SHP77 (cell line): Measurements from ENCODE around the gene LRRC4C.
A peak's percentile ranks its signal among the peaks of the same experiment; 100 is the strongest.
"Not testable (repeated sequence)": the region's sequence is repeated elsewhere in the genome, so short reads cannot be mapped to it uniquely, and the experiment has no call there.

ENCODE experiments used
- DNase-seq, 2 experiments: peaks; one replicate each; lab custom pipeline; 2025; lab: John Stamatoyannopoulos, UW

The LRRC4C gene

DNA sequence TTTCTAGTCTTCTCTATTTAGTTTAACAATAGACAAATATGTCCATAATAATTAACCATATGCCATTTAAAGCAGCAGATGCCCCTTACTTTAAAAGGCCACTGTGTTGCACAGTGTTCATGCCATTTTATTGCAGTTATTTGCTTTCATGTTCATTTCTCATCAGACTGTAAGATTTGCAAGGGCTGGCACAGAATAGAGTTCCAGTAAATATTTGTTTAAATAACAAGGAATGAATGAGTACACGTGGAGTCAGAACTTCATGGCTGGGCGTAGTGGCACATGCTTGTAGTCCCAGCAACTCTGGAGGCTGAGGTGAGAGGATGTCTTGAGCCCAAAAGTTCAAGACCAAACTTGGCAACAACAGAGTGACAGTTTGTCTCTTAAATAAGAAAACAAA lies 1228.6 kb downstream of the LRRC4C start:
- DNase-seq: no peak

DNA sequence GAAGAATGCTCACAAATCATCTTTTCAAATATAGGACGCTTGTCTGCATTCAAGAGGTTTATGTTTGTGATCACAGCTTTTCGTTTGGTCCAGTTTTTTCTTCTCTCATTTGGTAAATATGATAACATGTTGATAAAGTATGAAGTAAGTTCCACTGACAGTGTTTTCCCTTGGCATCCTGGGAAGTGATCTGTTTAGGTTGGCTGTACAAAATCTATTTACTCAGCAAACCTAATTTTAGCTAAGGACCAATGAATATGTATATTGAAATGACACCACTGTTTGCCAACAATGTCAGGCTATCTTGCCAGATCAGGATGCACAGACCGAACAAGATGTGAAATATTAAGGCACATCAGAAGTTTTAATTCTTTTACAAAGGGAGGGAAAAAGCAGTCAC lies 1230.8 kb downstream of the LRRC4C start:
- DNase-seq: no peak

DNA sequence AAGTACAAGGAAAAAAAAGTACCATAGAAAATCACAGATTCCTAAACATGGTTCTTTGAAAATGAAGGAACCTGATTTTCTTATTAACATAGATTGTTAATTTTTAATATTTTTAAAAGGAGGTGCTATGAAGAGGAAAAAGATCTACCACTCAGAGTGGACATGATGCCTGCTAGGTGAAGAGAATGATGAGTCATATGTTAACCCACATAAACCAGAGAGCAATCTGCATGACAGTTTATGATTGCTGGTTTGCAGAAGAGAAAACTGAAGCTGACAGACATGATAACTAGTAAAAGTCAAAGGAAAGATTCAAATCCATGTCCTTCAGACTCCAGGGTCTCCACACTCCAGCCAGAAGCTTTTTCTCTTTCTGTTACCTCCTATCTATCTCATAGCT lies 1231.7 kb downstream of the LRRC4C start:
- DNase-seq: no peak

DNA sequence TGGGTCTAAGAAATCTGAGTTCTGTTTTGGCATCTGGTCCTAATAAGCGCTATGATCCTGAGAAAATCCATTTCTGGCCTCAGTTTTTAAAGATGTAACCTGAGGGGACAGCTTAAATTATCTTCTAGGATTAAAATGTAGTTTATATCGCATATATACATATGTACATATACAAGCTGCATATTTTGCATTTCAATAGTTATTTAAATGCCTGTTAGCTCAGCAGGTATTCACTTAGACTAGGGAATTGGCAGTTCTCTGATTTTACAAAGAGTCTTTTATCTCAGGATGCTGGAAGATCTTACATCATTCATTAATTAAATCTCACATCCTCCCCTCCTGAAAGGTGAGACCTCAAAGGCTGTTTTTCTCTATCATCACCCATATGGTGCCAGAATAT lies 1232.8 kb downstream of the LRRC4C start:
- no peak for DNase-seq

DNA sequence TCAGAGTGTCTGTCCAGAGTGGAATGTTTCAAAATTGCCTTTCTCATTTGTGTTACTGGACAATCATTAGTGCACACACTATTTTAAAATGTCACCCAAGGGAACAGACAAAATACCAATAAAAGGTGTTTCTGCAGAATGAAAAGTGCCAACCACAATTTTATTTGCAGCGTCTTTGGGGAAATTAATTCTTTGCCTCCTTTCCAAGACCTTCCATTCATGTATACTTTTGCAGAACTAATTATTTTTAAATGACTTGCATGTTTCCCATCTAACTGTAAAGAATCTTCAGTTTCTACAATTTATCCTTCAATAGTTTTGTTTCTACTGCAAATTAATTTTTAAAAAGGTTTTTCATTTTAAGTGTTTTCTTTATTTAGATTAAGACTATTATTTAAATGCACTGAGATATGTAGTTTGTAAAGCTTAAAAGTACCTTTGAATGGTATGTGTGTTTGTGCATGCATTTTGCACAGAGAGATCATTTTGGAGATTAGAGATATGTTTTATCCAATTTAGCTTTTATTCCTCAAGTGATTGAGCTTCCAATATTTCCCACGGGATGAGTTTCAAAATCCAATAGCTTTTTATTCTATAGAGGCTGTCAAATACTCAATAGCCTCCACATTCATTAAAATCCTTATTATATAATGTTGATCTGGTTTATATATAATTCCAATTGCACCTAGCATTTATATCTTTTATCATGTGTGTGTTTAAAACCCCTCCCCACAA lies 1235.7 kb downstream of the LRRC4C start:
- DNase-seq: no peak

DNA sequence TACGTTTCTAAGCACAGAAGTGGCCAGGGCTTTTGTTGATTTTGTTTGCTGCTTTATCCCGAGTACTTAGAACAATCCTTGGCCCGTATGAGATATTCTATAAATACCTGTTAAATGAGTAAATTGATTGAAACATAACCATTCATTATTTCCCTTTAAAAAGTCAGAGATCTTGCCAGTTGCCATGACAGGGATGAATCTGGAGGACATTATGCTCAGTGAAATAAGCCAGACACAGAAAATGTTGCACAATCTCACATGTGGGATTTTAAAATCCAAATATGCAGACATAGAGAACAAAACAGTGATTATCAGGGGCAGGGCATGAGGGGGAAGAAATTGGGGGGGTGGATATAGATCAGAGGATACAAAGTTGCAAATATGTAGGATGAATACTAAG lies 1240.1 kb downstream of the LRRC4C start:
- DNase-seq: no peak

DNA sequence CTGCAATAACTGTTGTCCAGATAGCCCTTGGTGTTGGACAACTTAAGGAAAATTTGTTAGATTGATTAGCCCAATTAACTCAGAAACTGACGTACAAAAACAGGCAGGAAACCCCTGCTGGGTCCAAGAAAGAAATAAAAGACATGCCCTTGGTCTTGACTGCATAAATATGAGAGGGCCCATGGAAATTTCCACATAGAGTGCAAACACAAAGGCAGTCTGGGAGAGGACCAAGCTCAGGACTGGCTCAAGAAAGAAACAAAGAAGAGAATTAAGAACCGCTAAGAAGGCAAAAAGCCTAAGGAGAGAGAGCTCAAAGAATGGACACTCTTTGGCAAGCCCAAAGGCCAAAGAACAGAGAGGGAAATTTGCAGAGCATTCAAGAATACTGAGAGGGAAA lies 1243.9 kb downstream of the LRRC4C start:
- DNase-seq: no peak

DNA sequence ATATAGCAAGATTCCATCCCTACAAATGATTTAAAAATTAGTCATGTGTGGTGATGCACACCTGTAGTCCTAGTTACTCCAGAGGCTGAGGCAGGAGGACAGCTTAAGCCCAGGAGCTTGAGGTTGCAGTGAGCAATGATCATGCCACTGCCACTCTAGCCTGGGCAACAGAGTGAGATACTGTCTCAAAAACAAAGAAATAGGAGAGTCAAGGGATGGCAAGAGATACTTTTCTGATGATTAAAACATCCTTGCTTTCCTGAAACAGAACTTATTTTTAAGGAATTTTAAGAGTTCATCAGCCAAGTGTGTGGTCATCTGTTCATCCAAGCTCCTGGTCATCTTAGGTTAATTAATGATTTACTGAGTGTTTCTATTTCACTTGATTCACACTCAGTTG lies 1252.0 kb downstream of the LRRC4C start:
- no peak for DNase-seq

DNA sequence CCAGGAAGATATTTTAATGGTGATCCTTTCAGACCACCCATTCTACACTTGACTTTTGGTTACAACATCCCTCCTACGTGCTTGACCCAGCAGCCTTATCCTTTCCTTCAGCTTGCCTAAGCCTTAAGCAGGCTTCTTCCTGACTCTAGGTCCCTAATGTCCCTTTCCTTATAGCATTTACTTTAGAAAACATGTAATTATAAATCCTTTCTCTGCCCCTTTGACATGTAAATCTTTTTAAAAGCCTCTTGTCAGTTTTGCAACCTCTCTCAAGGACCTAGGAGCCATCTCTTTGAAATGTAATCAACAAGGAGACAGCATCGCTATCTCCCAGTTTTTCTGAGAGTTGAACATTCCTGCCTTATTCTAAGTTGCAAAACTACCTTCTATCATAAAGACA lies 1255.2 kb downstream of the LRRC4C start:
- DNase-seq: no peak

DNA sequence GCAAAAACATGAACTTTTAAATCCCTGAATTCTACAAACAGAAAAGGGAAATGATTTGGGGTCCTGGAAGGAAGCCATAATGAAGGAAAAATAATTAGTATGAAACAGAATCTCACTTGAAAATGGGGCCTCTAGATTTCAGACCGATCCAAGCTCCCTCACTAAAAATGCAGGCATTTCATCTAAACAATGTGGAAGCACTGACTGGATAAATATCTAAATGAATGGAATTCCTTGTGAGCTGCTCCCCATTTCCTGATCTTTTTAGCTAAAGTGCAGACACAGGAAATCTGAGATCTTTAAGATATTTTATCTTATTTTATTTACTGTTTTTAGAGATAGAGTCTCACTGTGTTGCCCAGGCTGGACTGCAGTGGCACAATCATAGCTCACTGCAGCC lies 1255.8 kb downstream of the LRRC4C start:
- no peak for DNase-seq

DNA sequence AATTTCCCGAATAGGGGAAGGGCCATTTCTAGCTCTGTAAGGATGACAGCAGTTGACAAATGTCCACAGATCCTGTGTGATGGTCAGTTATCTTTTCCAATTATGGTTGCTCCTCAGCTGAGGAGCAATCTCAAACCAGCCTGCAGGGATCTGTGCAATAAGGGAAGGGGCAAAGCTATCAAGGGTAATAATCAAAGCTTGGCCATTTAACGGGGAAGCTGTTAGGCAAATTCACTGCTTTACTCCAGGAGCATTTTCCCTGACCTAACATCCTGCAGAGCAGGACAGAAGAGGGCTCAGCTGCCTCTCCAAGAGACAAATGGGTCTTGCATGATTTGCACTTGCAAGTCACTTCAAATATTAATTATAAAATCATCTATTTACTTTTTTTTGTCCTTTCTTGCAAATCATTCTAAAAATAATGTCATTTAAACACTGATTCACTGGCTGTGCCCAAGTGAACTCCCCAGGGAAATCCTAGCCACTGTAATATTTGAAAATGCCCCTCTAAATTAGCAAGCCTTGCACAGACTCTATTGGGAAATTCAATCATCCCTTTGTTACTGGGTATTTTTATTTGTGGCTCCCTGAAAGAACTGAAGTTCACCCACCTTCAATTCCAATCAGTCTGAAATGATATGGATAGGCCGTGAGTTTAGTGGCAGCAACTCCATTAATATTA lies 1256.7 kb downstream of the LRRC4C start:
- DNase-seq: no peak

DNA sequence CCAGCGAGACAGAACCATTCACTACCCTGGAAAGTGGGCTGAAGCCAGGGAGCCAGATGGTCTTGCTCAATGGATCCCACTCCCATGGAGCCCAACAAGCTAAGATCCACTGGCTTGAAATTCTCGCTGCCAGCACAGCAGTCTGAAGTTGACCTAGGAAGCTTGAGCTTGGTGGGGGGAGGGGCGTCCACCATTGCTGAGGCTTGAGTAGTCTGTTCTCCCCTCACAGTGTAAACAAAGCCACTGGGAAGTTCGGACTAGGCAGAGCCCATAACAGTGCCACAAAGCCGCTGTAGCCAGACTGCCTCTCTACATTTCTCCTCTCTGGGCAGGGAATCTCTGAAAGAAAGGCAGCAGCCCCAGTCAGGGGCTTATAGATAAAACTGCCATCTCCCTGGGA lies 1266.9 kb downstream of the LRRC4C start:
- not testable (repeated sequence) for DNase-seq

DNA sequence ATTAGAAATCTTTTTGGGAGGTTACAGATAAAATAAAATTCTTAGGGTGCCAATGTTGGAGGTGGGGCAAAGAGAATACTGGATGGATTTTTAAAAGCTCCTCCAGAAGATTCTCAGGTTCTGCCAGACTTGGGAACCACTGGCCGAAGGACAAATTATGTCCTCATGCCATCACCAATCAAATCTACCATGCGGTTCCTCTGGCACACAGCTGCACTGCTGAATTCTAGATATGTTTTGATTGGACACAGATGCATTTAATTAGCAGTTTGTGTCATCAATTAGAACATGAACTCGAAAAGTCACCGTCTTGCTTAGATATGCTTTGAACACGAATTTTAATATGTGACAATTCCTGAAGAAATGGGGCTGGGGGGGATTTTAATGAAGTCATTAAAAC lies 1269.2 kb downstream of the LRRC4C start:
- no peak for DNase-seq

DNA sequence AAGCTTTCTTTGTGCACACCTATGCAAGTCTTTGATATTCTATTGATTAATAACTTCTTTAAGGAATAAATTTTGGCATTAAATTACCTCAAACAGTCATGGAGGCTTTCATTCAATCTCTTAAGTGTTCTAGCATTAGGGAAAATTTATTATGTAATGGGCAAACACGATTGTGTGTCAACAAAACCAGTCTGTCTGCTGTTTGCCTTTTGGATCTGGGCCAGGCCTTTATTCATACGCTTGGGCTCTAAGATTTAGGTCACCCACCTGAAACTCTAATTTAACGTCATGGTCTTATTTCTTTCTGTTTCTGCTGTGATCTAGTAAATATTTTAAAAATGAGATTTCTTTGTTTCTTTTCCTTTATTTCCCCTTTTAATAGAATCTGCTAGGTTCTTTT lies 1270.6 kb downstream of the LRRC4C start:
- DNase-seq: peak; percentile 75 to 80

DNA sequence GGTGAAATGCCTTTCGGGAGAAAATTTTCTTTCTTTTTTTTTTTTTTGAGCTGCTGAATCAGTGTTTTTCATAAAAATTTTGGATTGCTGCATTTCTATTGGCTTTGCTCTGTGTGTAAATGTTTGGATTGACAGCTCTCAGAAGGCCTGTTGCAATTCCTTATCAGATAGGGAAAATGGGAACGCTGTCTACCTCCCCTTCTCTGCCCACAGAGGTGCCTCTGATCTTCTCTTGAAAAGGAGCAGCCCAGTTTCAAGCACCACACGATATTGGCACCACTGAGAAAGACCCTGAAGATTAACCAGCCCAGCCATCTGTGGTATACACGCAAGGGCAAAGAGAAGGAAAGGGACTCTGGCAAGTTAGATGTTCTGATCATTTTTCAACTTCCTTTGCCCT lies 1272.2 kb downstream of the LRRC4C start:
- DNase-seq: no peak

DNA sequence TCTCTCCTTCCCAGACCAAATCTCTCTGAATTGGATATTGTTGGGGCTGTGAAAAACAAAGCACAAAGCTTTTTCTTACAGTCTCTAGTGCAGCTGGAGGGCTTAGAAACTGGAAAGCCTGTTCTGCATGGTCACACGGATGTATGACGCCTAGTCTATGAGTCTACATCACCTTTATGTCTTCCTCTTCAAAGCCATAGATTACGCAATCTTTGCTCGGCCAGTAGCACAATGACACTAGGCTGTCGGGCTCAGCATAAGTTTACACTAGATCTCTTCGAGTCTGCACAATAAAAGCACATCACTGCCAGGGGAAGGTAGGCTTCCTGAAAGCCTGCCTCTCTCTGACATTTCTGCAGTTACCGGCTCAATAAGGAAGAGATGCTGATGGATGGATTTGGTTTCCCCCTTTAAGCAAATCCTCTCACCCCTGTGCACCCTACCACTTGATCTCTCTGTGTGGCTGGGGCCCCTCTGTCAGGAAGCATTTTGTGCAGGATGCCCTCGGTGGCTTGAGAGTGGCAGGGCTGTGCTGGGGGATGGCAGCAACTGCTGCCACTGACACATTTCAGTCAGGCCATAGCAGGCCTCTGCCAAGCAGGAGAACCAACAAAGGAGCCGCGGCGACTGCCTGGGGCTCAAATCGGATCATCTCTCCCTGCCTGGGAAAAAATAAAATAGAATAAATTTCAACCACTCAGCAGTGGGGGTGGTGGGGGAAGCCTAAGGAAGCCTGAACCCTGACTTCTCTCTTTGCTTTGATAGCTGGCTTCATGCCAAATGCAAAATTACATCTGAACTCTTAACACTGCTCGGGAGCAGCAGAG lies 1272.8 kb downstream of the LRRC4C start:
- DNase-seq: peak; percentile 69 to 73

DNA sequence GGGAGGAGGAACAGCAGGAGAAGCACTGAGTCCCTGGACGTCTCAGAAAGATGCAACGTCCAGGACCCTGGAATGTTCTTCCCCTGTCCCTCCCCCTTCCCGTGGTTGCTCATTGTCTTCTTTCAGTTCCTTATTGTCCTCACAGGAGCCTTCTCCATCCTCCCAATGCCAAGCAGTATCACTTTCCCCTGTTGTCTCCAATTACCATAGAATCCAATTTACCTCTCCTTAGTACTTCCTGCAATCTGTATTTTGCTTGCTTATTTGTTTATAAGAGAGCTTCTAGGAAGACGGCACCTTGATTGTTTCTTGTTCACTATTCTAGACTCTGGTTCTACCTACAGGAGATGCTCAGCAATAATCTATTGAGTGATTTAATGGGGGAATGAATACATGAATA lies 1273.7 kb downstream of the LRRC4C start:
- no peak for DNase-seq

DNA sequence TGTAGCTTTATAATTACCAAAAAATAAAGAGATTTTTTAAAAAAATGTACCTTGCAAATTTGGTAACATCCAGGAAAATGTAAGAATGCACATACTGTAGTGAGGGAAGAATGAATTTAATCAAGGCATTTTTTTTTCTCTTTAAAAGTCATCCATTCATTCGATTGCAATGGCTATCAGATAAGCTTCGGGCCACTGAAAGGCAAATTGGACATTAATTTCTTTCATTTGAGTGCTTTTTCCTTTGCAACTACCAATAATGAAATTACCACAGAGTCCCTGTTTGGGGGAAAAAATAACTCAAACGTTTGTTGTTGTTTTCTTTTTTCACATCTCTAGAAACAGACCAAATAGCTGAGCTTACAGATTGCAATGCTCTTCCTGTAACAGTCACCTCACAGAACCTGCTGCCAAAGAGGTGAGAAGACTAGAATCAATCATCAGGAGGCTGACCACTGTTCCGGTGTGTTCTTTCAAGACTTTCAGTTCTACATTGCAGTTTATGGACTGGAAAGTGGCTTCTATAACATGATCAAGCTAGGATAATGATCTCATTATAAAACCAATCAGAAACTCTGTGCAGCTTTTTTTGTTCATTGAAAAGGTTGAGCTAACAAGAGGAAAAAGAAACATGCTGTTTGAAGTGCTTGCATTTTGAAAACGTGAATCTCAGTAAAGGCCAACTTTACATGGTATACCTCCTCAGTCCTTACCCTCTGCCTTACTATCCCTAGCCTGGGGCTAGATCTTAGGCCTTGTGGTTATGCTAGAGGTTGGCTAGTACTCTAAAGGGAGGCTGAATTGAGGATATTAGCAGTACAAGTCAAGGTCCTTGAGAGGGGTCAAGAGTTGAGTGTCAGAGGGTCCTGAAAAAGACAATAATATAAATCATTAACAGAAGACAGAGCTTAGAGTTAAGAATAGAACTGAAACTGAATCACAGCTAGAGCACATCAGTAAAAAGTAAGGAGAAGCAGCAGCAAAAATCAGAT lies 1276.1 kb downstream of the LRRC4C start:
- DNase-seq: no peak

DNA sequence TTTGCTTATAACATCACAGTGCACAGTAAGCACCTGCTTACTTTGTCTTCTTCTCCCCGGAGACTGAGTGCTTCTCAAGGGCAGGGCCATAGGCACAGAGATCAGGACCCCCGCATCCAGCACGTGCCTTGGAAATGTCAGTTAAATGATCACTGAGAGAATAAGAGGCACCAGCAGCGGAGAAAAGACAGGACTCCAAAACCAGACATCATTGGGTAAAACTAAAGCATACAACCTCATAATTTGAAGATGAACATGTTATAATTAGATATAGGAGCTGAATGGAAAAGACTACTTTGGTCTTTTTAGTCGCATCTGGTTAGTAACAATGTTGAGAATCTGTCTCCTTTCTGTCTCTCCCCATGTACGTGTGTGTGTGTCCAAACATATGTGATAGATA lies 1279.9 kb downstream of the LRRC4C start:
- DNase-seq: no peak

DNA sequence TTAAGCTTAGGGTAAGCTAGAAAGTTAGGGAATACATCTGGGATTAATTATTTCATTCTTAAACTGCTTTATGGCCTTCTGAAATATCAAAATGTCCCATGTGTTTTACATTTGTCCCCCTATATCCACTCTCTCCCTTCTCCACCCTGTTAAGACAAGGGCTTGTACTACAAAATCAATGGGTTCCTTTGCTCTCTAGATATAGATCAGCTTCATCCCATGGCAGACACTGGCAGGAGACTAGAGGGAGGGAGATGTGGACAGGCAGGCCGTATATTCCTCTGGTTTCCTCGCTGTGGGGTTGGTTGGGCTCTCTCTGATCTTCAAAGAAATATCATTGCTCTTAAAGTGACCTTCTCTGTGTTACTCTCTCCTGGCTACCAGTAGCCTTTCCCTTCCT lies 1281.0 kb downstream of the LRRC4C start:
- no peak for DNase-seq

DNA sequence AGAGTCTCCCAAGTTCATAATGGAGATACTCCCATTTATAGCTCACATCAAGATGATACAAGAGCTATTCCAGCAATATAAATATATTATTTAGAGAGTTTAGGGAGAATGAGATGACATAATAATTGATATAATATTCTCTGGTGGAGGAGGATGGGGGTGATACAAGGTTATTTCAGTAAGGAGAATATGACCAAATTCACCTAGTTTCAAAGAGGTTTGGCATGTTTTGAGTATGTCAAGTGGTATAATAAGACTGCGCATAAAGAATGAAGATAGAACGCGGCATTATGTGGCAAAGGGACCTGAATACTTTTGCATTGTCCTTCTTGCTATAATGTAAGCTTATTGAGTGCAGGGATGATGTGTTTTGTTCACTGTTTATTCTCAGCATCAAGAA lies 1283.5 kb downstream of the LRRC4C start:
- no peak for DNase-seq

DNA sequence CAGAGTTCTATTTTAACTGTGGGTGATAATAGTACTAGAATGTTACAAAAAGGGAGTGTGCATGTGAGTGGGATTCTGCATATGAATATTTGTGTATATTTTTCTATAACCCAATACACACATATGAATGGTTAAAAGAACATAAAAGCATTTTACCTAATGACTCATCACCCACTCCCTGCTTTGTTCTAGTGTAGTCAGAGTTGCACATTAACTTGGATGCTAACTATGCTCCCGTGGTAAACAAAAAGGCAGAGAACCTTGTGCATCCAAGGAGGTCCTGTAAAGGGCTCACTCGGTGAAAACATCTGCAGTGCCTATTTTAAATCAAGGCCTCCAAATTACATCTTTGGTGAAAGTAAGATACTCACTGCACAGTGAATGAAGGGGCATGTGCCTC lies 1289.4 kb downstream of the LRRC4C start:
- no peak for DNase-seq
